Esophagus muscularis mucosa (tissue), 4 donors: ENCODE results near the gene BCL3.

Experiments
- EP300 ChIP-seq: sonication (generic); formaldehyde crosslinking; IDR thresholded peaks from one replicate; pipeline ENCODE4 v1.6.1; 2017; ENCODE audit warnings: antibody characterized with exemption
- POLR2A ChIP-seq: fragments of 450-650 bp; IDR thresholded peaks from one replicate; pipeline ENCODE4 v1.6.1; 2017; ENCODE audit warnings: antibody characterized with exemption, moderate library complexity, mild to moderate bottlenecking, low read depth
- POLR2AphosphoS5 ChIP-seq, 2 donors: sonication (generic); formaldehyde crosslinking; IDR thresholded peaks; one replicate each; pipeline ENCODE4 v1.6.1; 2017; ENCODE audit warnings: antibody characterized with exemption in 2 of 2
- TF ChIP-seq, protein P1 (sequence below), 3 experiments: fragments of 200-600 bp in 2 of 3; fragments of 450-650 bp in 1 of 3; sonication (generic) in 2 of 3; IDR thresholded peaks; one replicate each; pipeline ENCODE4 v1.5.1; 2017 to 2019; ENCODE audit warnings: antibody characterized with exemption in 3 of 3, mild to moderate bottlenecking in 2 of 3, moderate library complexity in 1 of 3

- TF ChIP-seq, protein P1, sequence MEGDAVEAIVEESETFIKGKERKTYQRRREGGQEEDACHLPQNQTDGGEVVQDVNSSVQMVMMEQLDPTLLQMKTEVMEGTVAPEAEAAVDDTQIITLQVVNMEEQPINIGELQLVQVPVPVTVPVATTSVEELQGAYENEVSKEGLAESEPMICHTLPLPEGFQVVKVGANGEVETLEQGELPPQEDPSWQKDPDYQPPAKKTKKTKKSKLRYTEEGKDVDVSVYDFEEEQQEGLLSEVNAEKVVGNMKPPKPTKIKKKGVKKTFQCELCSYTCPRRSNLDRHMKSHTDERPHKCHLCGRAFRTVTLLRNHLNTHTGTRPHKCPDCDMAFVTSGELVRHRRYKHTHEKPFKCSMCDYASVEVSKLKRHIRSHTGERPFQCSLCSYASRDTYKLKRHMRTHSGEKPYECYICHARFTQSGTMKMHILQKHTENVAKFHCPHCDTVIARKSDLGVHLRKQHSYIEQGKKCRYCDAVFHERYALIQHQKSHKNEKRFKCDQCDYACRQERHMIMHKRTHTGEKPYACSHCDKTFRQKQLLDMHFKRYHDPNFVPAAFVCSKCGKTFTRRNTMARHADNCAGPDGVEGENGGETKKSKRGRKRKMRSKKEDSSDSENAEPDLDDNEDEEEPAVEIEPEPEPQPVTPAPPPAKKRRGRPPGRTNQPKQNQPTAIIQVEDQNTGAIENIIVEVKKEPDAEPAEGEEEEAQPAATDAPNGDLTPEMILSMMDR (IDR thresholded peaks at IDR 0.05): no peak
- TF ChIP-seq POLR2A (no peak), POLR2AphosphoS5 (IDR thresholded peaks at IDR 0.05) (no peak), EP300 (no peak)
Measured at GRCh38 chr19:44755219-44755618, 6.7 kb downstream of the BCL3 start.
